Measurements from ENCODE around the gene RBMS3.
"Not testable (repeated sequence)": the region's sequence is repeated elsewhere in the genome, so short reads cannot be mapped to it uniquely, and the experiment has no call there.

The RBMS3 gene

DNA sequence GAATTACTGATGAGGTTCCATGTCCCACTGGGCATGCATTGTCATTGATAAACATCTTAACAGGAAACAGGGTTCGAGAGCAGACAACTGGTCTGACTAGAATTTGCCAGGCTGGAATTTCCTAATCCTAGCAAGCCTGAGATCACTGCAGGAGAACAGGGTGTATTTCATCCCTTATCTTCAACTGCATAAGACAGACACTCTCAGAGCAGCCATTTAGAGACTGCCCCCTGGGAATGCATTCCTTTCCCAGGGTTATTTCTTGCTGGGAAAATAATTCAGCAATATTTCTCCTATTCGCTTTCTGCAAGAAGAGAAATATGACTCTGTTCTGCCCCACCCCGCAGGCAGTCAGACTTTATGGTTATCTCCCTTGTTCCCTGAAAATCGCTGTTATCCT lies 113.1 kb downstream of the RBMS3 start:
- DNase-seq, result not testable (repeated sequence)

DNA sequence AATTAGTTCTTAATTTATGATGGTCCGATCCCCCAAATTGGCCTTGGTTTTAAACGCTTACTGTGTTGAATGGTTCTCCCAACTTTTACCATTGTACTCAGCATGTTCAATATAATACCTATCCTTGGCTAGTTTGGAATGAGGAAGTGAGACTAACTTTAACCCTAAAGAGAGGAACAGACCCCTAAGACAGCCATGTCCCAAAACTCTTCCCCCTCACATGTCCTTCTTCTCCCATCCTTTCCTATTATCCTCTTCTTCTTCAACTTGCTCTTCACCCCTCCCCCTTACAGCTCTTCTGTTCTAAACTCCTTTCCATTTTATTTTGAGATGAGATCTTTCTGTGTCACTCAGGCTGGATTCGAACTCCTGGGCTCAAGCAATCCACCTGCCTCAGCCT lies 116.5 kb downstream of the RBMS3 start:
- no peak for DNase-seq

DNA sequence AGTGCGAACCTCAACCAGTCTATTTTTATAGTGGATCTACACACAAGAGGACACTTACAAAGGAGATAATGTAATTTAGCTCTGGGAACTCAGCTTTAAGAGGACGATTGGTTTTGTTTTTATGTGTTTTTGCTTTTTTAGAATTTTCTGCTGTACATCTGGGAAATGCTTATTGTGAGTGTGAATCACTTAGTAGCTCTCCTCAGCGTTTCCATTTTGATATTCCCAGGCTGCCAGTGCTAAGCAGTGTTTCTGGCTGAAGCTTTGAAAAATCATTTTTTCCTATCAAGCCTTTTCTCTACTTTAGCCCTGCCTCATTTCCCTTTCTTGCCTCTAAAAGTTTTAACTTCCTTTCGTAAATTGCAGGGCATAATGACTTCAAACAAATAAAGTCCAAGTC lies 117.9 kb downstream of the RBMS3 start:
- no peak for DNase-seq

DNA sequence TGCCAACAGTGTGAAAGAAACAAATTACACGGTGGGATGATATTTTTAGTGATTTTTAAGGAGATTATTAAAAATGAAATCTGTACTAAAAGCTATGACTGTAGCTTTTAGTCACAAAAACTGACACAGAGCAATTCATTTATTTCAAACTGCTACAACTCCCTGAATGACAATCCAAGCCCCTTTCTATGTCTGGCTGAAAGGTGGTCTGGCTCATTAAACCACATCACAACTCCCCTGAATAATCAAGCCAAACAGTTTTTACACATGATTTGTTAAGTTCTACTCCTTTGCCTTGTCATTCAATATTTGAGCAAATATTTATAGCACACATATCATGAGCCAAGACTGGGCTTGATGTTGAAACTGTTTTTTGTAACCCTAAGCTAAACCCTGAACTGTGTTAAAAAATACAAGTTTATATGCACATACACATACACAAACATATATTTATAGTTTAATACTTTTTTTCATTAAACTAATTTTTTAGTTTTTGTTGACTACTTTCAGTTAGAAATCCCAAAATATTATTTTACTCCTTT lies 125.5 kb downstream of the RBMS3 start:
- DNase-seq, result no peak

DNA sequence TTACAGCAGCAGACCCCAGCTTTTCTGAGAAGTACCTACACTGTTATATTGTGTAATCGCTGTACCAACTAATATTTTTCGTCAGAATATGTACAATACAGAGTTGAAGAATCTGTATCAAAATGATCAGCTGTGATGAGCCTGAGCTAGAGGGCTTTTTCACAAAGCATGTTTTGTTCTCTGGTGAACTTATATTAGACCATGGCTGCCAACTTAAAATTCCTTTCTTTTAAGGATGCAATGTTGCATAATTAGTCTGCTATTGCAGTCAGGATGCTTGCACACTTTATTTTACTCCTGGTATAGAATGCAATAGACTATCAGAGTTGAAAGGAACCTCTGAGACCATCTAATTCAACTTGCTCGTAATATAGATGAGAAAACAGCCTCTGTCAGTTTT lies 127.8 kb downstream of the RBMS3 start:
- DNase-seq, result no peak

DNA sequence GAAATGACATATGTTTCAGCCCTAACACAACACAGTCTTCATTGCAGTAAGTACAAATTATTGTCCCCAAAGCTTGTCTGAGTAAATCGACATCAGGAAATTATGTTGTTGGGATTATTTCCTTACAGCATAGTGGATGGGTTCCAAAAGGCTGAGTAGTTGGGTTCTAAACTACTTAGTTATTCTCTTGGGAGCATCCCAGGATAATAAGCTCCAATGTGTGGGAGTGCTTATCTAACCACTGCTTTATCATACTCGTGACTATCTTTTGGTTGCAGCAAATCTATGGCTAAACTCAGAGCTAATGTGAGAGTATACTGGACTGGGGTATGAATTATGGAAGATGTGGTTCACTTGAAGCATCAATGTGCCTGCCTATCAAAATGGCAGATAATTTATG lies 128.5 kb downstream of the RBMS3 start:
- DNase-seq, result no peak

DNA sequence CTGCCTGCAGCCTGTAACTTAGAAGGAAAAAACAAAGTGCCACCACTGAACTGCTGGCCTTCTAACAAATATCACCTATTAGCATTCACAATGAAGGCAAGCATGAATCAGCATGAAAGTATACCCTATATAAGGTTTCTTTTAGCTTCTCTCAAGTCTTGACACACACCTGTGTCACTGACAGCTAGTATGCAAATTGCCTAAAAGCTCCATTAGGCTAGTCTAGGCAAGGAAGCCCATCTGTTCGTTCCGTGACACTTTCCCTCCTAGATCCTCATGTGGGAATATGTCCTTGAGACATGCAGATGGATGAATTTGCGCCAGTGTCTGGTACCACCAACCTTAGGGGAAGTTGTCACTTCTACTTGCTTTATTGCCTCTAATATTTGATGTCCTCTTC lies 129.3 kb downstream of the RBMS3 start:
- no peak for DNase-seq

DNA sequence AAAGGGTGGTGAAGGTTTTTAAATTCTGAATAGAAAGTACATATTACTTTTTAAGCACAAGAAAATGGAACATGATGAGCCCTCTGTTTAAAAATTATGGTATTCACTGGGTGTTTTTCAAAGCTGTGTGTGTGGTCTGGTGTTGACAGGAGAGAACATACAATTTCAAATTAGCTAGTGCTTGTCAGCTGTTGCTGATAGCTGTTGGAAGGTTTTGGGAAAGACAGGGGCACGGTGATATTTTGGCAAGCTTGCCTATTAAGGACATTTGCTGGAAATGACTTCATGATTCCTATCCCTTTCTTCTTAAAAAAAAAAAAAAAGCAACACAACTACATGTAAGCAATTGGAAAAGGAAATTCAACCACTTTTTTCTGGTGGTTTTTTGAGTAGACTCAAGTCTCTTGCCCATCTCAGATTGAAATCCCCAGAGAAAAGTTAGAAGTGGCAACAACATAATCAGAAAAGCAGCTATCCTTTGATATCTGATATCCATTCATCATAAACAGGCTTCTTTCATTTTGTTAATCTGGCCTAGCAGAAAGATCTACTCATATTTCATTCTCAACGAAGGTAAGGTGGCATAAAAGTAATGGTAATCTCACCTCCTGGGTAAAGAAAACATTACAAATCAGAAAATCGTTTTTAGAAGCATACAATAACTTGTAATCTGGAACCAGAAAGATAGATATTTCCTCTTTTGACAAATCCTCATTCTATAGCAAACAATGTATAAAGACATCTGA lies 130.0 kb downstream of the RBMS3 start:
- DNase-seq, result no peak

DNA sequence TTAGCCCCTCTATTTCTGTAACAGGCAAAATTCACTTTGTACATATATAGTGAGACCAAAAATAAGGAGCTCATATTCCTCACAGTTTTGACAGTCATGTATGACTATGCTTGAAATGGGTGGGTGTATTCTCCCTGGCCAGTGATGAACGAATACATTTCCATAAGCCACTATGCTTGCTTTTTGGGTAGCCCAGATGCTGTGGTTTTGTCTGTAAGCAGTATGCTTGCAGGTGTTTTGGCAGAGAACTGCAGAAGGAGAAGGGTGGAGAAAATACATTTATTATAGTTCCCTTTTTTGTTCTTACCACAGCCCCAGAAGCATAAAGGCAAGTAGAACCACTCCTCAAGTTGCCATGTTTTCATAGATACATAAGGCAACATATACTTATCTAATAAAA lies 131.2 kb downstream of the RBMS3 start:
- DNase-seq, result no peak

DNA sequence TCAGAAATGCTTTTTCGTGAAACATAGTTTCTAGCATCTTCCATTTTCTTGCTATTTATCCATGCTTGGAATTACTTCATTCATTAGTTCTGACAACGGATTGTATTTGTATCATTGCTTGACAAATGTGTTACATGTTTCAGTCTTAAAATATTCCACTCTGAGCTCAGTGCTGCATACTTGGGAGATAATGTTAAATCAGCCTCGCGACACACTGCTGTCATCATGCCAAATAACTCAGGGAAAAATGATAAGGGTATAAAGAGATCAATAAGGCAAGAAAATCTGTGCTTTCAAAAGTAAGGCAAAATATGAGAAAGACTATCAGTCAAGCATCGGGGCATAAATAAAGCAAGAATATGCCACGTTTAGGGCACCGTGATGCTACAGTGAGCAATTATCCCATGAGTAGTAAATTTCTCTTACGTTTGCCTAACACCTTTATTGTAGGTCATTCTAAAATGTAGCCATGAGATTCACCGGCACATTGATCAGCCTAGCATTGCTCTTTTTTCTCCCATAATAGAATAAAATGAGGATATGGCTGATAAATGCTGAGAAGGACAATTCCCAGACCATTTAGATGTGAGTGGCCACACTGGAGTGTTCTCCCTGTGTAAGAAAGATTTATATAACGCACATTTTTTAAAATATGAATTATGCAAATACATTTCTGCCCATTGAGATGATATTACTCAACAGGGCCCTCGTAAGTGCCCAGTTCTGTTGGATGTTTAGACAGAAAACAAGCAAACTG lies 133.8 kb downstream of the RBMS3 start:
- no peak for DNase-seq

DNA sequence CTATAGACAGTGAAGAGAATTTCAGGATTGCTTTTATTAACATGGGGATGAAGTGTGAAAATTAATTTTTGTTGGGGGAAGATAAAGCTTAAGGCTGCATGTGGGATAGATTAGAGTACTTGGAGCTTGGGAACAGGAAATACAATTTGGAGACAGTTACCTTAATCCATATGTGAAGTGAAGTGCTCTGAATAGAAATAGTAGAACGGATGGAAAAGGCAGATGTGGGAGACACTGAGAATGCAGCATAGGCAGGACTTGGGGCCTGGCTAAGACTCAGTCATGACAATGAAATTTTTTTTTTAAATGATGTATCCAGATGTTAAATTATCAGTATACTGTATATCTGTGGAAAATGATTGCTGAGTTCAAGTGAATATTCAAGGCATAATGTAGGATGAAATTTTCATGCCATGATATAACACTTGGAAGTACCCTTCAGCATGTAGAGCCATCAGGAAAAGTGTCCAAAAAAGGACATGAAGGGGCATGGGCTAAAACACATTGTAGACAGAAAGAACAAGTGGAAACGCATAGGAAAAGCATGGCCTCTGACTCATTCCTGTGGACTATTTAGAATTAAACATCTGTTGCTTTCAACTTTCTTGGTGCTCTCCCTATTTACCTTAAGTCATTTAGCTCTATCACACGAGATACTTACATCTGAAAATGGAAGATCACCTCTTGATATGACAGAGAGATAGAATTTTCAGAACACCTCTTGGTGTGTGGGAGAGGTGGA lies 134.8 kb downstream of the RBMS3 start:
- no peak for DNase-seq

DNA sequence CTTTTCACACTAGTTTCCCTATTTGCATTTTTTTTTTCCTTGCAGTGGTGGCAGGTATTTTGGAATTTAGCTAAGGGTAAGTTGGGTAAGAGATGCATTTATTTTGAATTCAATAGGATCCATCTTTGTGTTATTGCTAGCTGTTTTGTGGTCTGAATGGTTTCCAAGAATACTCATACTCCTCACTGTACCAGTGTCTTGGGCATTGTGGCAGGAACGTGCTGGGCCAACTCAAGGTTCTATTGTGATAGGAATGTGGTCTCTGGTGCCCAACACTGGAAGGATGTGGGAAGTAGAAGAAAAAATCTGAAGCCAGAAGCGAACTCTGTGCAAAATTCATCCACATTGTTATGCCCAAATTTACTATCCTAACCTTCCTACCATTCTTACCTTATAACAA lies 135.6 kb downstream of the RBMS3 start:
- DNase-seq, result no peak

DNA sequence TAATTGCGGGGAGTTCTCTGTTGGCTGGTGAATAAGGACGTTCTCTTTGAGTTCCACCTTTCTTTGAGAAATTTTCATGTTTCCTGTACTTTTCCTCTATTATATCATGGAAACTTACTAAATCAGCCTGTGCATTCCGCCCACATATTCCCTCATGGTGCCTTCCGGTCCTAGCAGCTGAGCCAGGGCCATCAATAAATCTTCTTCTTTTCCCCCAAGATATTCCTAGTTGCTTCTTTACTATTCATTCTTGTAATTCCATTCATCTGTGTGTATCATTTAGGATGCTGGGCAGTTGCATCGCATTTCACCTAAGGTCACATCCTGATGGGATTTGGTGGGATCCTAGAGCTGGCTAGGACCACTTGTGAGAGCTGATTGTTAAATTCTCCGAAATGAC lies 139.2 kb downstream of the RBMS3 start:
- DNase-seq, result no peak

DNA sequence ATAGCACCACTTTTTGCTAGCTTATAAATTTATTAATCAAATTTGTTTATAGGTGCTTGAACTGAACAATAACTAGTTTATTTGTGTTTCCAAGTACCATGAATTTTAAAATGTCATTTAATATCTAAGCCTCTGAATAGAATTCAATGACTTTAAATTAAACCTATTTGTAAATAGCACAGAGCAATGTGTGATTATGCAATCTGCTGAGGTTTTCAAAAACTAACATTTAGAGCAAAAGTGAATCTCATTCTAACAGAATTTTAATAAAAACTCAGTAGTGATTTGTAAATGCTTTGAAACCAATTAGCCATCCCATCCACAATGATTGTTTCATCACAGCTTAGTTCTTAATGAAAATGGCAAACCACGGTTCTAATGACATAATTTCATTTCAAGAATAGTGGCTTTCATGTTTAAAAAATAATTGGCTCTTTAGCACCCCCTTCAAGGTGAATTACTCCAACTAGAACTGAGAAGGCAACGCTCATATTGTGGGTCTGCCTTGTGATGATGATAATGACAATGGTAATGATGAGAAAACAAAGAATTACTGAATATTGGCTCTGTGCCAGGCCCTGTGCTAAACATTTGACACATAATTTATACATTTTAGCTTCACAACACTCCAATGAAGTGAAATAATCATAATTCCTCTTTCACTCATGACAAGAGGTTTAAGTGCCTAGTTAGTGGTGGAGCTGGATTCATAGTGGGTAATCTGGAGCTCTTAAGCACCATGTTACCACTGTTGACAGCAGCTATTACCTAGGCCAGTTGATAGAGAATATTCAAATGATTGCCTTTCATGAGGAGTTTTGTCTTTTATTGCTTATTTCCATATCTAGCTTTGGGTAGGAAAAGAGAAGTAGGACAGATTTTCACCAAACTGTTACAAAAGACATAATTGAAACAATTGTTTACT lies 145.7 kb downstream of the RBMS3 start:
- DNase-seq, result no peak

DNA sequence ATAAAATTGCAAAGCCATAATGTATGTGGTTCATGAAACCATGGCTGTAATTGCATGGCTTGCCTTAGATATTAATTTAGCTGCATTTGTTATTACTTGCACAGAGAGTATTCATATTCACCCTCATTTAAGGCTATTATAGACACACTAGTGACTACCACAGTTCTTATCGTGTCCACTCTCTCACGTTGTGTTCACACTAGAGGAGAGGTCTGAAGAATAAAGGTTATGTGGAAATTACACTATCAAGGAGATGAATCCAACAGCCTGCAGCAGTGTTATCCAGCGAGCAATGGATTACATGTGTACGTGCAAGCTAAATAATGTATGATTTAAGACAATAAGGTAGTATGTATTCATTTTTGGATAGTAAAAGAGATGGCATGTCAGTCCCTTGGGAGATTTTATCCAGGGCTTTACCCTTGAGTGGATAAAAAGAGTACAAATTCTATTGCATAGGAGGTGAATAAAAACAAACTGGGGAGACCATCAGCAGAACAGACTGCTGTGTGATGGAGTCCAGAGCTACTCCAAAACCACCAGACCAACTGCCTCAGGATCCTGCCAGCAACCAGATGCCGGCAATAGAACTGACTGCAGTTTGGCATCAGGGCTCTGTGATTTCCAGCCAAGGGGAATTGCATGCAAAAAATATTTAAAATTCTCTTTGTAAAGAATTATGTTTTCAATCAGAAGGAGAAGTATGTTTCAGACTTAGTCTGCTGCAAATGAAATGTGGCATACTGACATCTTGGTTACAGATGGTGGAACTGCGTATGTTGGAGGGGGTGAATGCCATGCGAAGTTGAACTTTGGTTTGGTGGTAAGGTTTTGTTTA lies 146.6 kb downstream of the RBMS3 start:
- DNase-seq, result no peak

DNA sequence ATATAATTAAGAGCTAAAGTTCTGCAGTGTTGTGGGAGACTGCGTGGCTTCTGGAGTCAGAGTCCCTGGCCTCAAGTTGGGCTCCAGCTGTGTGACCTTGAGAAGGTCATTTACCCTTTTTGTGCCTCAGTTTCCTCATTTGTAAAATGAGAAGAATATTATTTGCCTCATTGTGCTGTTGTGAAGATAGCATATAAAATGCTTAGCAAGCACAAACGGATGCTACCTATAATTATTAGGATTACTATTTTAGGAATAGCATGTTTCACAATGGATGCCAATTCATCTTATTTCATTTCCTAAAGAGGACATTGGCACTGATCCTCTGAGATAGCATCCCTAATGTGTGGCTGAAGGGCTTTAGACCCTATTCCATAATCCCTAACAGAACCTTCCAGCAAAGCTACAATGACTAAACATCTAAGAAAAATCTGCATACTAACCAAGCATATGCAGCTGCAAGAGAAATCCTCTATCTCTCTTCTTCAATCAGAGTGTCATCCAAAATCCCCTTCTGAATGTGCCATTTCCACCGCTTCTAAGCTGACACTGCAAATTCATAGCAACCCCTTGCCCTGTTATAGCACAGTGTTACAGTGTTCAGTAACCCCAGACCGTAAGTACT lies 148.3 kb downstream of the RBMS3 start:
- DNase-seq, result no peak

DNA sequence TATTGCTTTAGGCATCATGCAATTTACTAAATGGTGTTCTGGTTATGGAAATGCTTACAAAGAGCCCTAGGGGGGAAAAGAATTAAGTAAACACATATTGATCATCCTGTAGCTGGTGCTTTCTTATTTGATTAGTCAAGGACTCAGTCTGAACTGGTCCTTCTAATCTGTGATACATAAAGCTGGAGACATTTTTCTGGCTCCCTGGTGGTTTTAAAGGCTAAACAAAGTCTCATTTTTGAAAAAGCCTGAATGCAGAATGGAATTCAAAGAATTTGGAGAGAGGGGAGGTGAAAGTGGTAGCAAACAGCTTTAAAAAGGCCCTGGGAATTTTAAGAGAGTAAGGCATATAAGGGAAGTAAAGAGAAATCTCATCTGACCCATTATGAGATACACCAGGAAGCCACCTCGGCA lies 149.7 kb downstream of the RBMS3 start:
- DNase-seq, result no peak

DNA sequence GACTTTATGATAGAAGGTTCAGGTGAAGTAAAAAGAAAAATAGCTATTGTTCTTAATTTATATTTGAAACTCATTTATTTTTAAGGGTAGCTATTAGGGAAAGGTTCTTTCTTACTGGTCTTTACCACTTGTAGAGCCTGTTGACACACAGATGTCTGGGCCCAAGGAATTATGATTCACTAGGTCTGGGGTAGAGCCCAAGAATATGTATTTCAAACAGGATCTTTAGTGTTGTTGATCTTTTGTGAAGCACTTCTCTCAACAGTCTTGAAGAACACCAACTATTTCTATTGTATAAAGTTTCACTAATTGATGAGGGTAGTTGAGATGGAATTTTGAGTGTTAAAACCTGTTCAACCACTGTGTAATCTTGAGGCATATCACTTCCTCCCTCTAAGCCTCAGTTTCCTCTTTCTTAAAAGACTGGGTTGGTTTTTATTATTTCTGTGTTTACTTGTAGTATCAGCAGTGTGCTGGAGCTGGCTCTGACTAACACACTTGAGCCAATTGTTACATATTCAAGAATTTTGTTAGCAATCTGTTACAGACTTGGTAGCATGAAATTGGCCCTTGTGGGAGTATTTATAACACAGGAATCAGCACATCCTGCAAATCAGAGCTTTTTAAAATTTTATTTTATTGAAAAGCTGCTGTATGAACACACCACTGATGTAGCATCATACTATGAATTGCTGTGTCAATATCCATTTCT lies 155.9 kb downstream of the RBMS3 start:
- DNase-seq, result no peak

DNA sequence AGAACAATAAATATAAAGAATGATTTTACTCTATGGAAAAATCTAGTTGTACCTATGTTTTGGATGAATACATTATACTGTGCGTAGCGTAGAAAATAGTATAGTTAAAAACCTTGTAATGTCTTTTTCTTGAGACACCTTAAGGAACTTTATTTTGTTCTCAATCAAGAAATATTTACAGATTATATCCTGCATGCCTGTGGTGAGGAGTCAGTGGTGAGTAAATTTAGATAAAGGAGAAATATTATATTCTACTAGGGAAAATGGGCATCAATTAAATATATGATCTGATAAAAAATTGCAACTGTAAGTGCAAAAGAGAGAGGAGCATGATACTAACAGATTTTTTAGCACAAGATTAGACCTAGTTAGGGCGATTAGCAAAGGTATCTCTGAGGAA lies 157.7 kb downstream of the RBMS3 start:
- DNase-seq, result no peak

Measured in activated CD4-positive, alpha-beta T cell treated with anti-CD3 and anti-CD28 coated beads, Interleukin-2, Interleukin-6, amounts not matched to agents 100 ng/mL and 50 ng/mL, durations not matched to agents 16 hours and 8 hours (primary cell).